ENCODE measurements around the gene SARM1. TPM values are rescaled to one million over a fixed set of nuclear protein-coding genes. Genes with fewer than 3 reads are reported as not detected.
"Not testable (repeated sequence)": the region's sequence is repeated elsewhere in the genome, so short reads cannot be mapped to it uniquely, and the experiment has no call there.

Gene SARM1
- total RNA-seq, 2 donors from 2014 or later = 6.2 to 7.7 TPM

GRCh38 chr17:28338056-28338768 is 33.3 kb upstream of the SARM1 start:
- Histone ChIP-seq H3K27ac (peak overlapping the region; percentile 97 to 98), H3K4me3 (peak overlapping the region in 1 of 2 donors; percentile 19), H3K36me3 (peaks cover 41% of the 10 kb centered on the region), H3K27me3 (no peaks in the 10 kb centered on the region), H3K9me3 (no peaks in the 10 kb centered on the region), H3K4me1 (peaks cover 0 to 58% of the 10 kb centered on the region in 2 donors)
- TF ChIP-seq CTCF (IDR thresholded peaks at IDR 0.05) = no peak
- DNase-seq (ENCODE audit: low spot score) = no peak

GRCh38 chr17:28338769-28339212 is 32.7 kb upstream of the SARM1 start:
- Histone ChIP-seq H3K4me1 (peaks cover 0 to 52% of the 10 kb centered on the region in 2 donors), H3K36me3 (peaks cover 47% of the 10 kb centered on the region), H3K27ac (peak overlapping the region; percentile 97 to 98)
- H3K9me3 ChIP-seq; H3K27me3 ChIP-seq; DNase-seq (ENCODE audit: low spot score); H3K4me3 ChIP-seq: not testable (repeated sequence)

GRCh38 chr17:28339431-28339830 is 32.1 kb upstream of the SARM1 start:
- TF ChIP-seq CTCF (IDR thresholded peaks at IDR 0.05) = no peak
- Histone ChIP-seq H3K27ac (no peak overlapping the region), H3K9me3 (no peaks in the 10 kb centered on the region), H3K27me3 (no peaks in the 10 kb centered on the region), H3K4me1 (peaks cover 0 to 46% of the 10 kb centered on the region in 2 donors), H3K36me3 (peaks cover 53% of the 10 kb centered on the region), H3K4me3 (no peak overlapping the region)
- DNase-seq (ENCODE audit: low spot score) = no peak

GRCh38 chr17:28340374-28340773 is 31.1 kb upstream of the SARM1 start:
- no peaks in the 10 kb centered on the region for H3K27me3 ChIP-seq
- H3K4me1 ChIP-seq = peaks cover 0 to 51% of the 10 kb centered on the region in 2 donors
- no peak overlapping the region for H3K4me3 ChIP-seq
- no peak for DNase-seq (ENCODE audit: low spot score)
- peaks cover 59% of the 10 kb centered on the region for H3K36me3 ChIP-seq
- no peak for TF ChIP-seq CTCF (IDR thresholded peaks at IDR 0.05)
- no peak overlapping the region for H3K27ac ChIP-seq
- no peaks in the 10 kb centered on the region for H3K9me3 ChIP-seq

- Histone ChIP-seq H3K4me1 (peaks cover 0 to 56% of the 10 kb centered on the region in 2 donors), H3K36me3 (peaks cover 69% of the 10 kb centered on the region), H3K4me3 (no peak overlapping the region), H3K9me3 (no peaks in the 10 kb centered on the region), H3K27ac (no peak overlapping the region), H3K27me3 (no peaks in the 10 kb centered on the region)
- no peak for TF ChIP-seq CTCF (IDR thresholded peaks at IDR 0.05)
- no peak for DNase-seq (ENCODE audit: low spot score)
Measured at GRCh38 chr17:28341516-28341915, 30.0 kb upstream of the SARM1 start.

- TF ChIP-seq CTCF (IDR thresholded peaks at IDR 0.05) = no peak
- H3K36me3 ChIP-seq = peaks cover 76% of the 10 kb centered on the region
- peaks cover 0 to 56% of the 10 kb centered on the region in 2 donors for H3K4me1 ChIP-seq
- no peaks in the 10 kb centered on the region for H3K27me3 ChIP-seq
- DNase-seq (ENCODE audit: low spot score) = no peak
- H3K4me3 ChIP-seq = no peak overlapping the region
- H3K27ac ChIP-seq = no peak overlapping the region
- H3K9me3 ChIP-seq = no peaks in the 10 kb centered on the region
Measured at GRCh38 chr17:28342313-28342712, 29.2 kb upstream of the SARM1 start.
